AG09309 (cell line): ENCODE measurements around the gene RBCK1.

Experiments
- DNase-seq: peaks from one replicate; pipeline ENCODE4 v3.0.0-alpha.2; 2010; ENCODE audit warnings: low read depth
- H3K4me3 ChIP-seq: 2 replicates; pipeline ENCODE4 v1.5.1; 2011; ENCODE audit warnings: mild to moderate bottlenecking, low read depth, low read length, moderate library complexity; ENCODE audit not compliant: control insufficient read depth
- CTCF ChIP-seq: IDR thresholded peaks from 2 replicates; pipeline ENCODE4 v1.5.1; 2011; ENCODE audit warnings: mild to moderate bottlenecking, low read depth, low read length, inconsistent platforms; ENCODE audit not compliant: insufficient read depth, control insufficient read depth; ENCODE audit errors: missing control alignments

The RBCK1 gene

GRCh38 chr20:419556-420165, 11.6 kb downstream of the RBCK1 start:
- no peak for TF ChIP-seq CTCF
- no peak overlapping the region for H3K4me3 ChIP-seq
- no peak for DNase-seq

GRCh38 chr20:420166-420620, 12.1 kb downstream of the RBCK1 start:
- no peak for DNase-seq
- H3K4me3 ChIP-seq = no peak overlapping the region
- TF ChIP-seq CTCF = no peak

- TF ChIP-seq CTCF = no peak
- no peak overlapping the region for H3K4me3 ChIP-seq
- DNase-seq = no peak
These were observed 12.8 kb downstream of the RBCK1 start for GRCh38 chr20:420721-421574.

GRCh38 chr20:421685-422250, 13.7 kb downstream of the RBCK1 start:
- H3K4me3 ChIP-seq = no peak overlapping the region
- DNase-seq = no peak
- no peak for TF ChIP-seq CTCF

- DNase-seq = no peak
- H3K4me3 ChIP-seq = no peak overlapping the region
- no peak for TF ChIP-seq CTCF
These were observed 18.5 kb downstream of the RBCK1 start for GRCh38 chr20:426566-426965.

GRCh38 chr20:427401-427800, 19.3 kb downstream of the RBCK1 start:
- no peak for TF ChIP-seq CTCF
- H3K4me3 ChIP-seq = no peak overlapping the region
- no peak for DNase-seq
